Activated T-cell treated with anti-CD3 and anti-CD28 coated beads, Interleukin-2, amount 50 U/mL, for 72 hours (primary cell): ENCODE data around the gene CEACAM7. TPM values are rescaled to one million over a fixed set of nuclear protein-coding genes. Genes with fewer than 3 reads are reported as not detected.
"Not testable (repeated sequence)": the region's sequence is repeated elsewhere in the genome, so short reads cannot be mapped to it uniquely, and the experiment has no call there.

Source experiments
- ATAC-seq, 2 donors: fragments of 150-1000 bp; cut with Tn5 transposase; replicated peaks in 1 of 2; 2 replicates each; pipeline ENCODE4 v1.10.0; 2021; ENCODE audit warnings: moderate library complexity in 2 of 2, mild to moderate bottlenecking in 1 of 2
- DNase-seq, 2 donors: peaks; one replicate each; pipeline ENCODE4 v3.0.0; 2021 to 2022; ENCODE audit warnings: mixed read lengths in 1 of 2
- H3K27ac Mint-ChIP-seq: one replicate; pipeline ENCODE4 v1.8.0; 2022; ENCODE audit warnings: mild to moderate bottlenecking, moderate library complexity, mixed read lengths
- H3K27me3 Mint-ChIP-seq: one replicate; pipeline ENCODE4 v1.8.0; 2022; ENCODE audit warnings: low read depth, mixed read lengths
- H3K36me3 Mint-ChIP-seq, 2 donors: one replicate each; pipeline ENCODE4 v1.8.0; 2022; ENCODE audit warnings: mixed read lengths in 2 of 2, mild to moderate bottlenecking in 1 of 2; ENCODE audit not compliant: insufficient read depth in 2 of 2
- H3K4me1 Mint-ChIP-seq: one replicate; pipeline ENCODE4 v1.8.0; 2022; ENCODE audit warnings: low read depth, mixed read lengths
- H3K4me3 Mint-ChIP-seq, 2 donors: one replicate each; pipeline ENCODE4 v1.8.0; 2022; ENCODE audit warnings: mild to moderate bottlenecking in 2 of 2, mixed read lengths in 2 of 2, moderate library complexity in 2 of 2
- H3K9me3 Mint-ChIP-seq, 2 donors: one replicate each; pipeline ENCODE4 v1.8.0; 2022; ENCODE audit warnings: mixed read lengths in 2 of 2
- total RNA-seq, 2 donors: library from RNA; stranded (reverse); gene quantifications; one replicate each; pipeline ENCODE4 v1.2.3, GENCODE V29; 2022

CEACAM7 gene
- total RNA-seq, 2 donors from 2014 or later = not detected

DNA sequence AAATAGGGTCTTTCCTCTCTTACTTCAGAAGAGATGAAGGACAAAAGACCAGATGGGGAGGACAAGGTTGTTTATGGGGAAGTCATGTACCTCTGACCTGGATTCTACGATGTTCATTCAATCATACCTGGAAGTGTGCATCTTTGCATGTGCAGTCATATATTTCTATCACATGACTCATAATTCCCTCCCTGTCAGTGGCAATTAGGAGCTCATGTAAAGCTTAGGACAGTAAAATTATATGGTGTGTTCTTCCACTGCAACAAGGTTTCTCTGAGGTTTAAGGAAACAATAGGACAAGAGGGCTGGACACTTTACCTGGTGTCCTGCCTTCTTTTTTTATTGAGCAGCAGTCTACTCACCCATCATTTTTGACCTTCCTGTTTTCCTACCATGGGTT, 19.8 kb downstream of the CEACAM7 start:
- Mint-ChIP-seq H3K27ac (no peak overlapping the region), H3K27me3 (peaks cover 61% of the 10 kb centered on the region), H3K4me1 (no peaks in the 10 kb centered on the region), H3K9me3 (peaks cover 8 to 10% of the 10 kb centered on the region in 2 donors), H3K36me3 (peaks cover 3 to 16% of the 10 kb centered on the region in 2 donors), H3K4me3 (no peak overlapping the region)
- ATAC-seq = no peak
- DNase-seq = no peak

DNA sequence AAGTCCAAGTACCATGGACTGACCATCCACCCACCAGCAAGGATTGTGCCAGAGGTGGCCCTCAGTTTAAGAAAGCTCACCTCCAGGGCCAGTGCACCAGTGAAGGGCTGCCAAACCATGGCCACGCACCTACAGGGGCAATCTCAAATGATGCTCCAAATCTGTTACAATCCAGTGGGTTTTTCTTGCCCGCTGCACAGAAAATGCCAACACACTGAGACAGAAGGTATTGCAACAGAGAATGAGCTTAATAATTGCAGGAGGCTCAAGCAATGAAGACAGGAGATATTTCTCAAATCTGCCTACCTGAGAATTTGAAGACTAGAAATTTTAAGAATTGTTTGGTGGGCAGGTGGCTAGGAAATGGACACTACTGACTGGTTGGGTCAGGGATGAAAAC, 22.0 kb downstream of the CEACAM7 start:
- Mint-ChIP-seq H3K27me3 (peaks cover 58% of the 10 kb centered on the region), H3K4me1 (no peaks in the 10 kb centered on the region), H3K4me3 (no peak overlapping the region), H3K27ac (no peak overlapping the region), H3K36me3 (peaks cover 3 to 20% of the 10 kb centered on the region in 2 donors), H3K9me3 (peaks cover 10 to 13% of the 10 kb centered on the region in 2 donors)
- DNase-seq (no peak), ATAC-seq (no peak)

DNA sequence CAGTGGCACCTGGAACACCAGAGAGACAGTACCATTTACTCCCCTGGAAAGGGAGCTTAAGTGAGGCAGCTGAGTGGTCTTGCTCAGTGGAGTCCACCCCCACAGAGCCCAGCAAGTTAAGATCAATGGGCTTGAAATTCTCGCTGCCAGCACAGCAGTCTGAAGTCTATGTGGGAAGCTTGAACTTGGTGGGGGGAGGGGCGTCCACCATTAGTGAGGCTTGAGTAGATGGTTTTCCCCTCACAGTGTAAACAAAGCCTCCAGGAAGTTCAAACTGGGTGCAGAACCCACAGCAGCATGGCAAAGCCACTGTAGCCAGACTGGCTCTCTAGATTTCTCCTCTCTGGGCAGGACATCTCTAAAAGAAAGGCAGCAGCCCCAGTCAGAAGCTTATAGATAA, 30.9 kb downstream of the CEACAM7 start:
- peaks cover 0 to 6% of the 10 kb centered on the region in 2 donors for H3K36me3 Mint-ChIP-seq
- H3K27ac Mint-ChIP-seq = no peak overlapping the region
- ATAC-seq (no peak), DNase-seq (peak in 1 of 2 donors; percentile 13)
- H3K27me3 Mint-ChIP-seq = peaks cover 52% of the 10 kb centered on the region
- no peaks in the 10 kb centered on the region for H3K4me1 Mint-ChIP-seq
- no peak overlapping the region for H3K4me3 Mint-ChIP-seq
- H3K9me3 Mint-ChIP-seq = peaks cover 3 to 8% of the 10 kb centered on the region in 2 donors

DNA sequence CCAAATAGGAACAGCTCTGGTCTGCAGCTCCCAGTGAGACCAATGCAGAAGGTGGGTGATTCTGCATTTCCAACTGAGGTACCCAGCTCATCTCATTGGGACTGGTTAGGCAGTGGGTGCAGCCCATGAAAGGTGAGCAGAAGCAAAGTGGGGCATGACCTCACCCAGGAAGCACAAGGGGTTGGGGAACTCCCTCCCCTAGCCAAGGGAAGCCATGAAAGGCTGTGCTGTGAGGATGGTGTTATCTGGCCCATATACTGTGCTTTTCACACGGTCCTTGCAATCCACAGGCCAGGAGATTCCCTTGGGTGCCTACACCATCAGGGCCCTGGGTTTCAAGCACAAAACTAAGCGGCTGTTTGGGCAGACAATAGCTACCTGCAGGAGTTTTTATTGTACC, 31.3 kb downstream of the CEACAM7 start:
- not testable (repeated sequence) for H3K4me3 Mint-ChIP-seq, H3K9me3 Mint-ChIP-seq, H3K36me3 Mint-ChIP-seq, H3K27ac Mint-ChIP-seq, H3K4me1 Mint-ChIP-seq
- peaks cover 48% of the 10 kb centered on the region for H3K27me3 Mint-ChIP-seq
- DNase-seq (peak in 1 of 2 donors; percentile 16), ATAC-seq (peak in 1 of 2 donors; percentile 56)

DNA sequence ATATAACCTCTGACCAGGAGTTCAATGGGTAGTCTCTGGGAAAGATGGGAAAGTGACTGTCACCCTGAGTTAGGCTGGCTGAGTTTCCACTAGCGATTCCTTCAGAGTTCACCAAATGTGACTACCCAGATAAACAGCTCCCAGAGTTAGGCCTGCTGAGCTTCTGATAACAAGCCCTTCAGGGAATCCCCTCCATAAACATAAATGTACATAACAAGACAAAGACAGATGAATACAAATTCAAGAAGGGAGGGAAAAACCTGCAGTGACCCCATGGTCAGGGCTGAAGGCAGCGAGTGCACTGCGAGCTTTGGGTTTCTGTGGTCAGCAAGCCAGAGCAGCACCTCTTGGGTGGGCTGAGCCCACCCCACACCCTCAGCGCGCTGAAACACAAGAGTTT, 35.8 kb downstream of the CEACAM7 start:
- peaks cover 37% of the 10 kb centered on the region for H3K27me3 Mint-ChIP-seq
- ATAC-seq = no peak

DNA sequence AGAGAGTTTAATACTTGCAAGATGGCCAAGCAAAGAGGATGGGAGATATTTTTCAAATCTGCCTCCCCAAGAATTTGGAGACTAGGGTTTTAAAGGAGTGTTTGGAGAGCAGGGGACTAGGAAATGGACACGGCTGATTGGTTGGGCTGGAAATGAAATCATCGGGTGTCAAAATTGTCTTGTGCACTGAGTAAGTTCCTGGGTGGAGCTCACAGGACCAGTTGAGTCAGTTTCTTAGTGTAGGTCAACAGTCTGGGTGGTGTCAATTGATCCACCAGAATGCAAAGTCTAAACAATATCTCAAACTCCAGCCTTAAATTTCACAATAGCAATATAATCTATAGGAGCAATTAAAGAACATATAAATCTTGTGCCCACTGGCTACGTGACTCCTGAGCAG, 38.2 kb downstream of the CEACAM7 start:
- no peaks in the 10 kb centered on the region for H3K4me1 Mint-ChIP-seq
- H3K4me3 Mint-ChIP-seq = no peak overlapping the region
- H3K27me3 Mint-ChIP-seq = peaks cover 37% of the 10 kb centered on the region
- peaks cover 0 to 3% of the 10 kb centered on the region in 2 donors for H3K36me3 Mint-ChIP-seq
- peaks cover 1 to 3% of the 10 kb centered on the region in 2 donors for H3K9me3 Mint-ChIP-seq
- DNase-seq (no peak), ATAC-seq (no peak)
- no peak overlapping the region for H3K27ac Mint-ChIP-seq

More for the DNA sequence above, 35.8 kb downstream of the CEACAM7 start:
- DNase-seq = no peak
- Mint-ChIP-seq H3K9me3 (peaks cover 3% of the 10 kb centered on the region in 2 donors), H3K27ac (no peak overlapping the region), H3K4me1 (no peaks in the 10 kb centered on the region), H3K36me3 (peaks cover 0 to 3% of the 10 kb centered on the region in 2 donors), H3K4me3 (no peak overlapping the region)

DNA sequence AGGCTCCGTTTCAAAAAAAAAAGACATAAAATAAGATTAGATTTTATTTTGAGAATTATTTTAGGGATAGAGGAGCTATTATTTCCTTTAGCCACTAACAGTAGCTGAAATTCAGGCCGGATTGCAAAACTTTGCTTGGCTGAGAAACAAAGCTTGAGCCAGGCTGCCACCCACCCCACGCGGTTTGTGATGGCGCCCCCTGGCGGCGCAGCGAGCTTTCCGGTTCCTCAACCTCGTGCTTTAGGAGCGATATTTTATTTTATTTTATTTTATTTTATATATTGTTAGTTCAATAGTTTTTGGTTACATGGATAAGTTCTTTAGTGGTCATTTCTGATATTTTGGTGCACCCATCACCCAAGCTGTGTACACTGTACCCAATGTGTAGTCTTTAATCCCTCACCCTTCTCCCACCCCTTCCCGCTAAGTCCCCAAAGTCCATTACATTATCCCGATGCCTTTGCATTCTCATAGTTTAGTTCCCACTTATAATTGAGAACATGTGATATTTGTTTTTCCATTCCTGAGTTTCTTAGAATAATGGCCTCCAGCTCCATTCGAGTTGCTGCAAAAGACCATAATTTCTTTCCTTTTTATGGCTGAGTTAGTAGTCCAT, 41.4 kb downstream of the CEACAM7 start:
- ATAC-seq = no peak
- no peak overlapping the region for H3K4me3 Mint-ChIP-seq
- DNase-seq = peak; percentile 55 to 69
- H3K36me3 Mint-ChIP-seq = no peaks in the 10 kb centered on the region
- peaks cover 5% of the 10 kb centered on the region for H3K4me1 Mint-ChIP-seq
- H3K9me3 Mint-ChIP-seq = no peaks in the 10 kb centered on the region
- peaks cover 37% of the 10 kb centered on the region for H3K27me3 Mint-ChIP-seq
- H3K27ac Mint-ChIP-seq = no peak overlapping the region

DNA sequence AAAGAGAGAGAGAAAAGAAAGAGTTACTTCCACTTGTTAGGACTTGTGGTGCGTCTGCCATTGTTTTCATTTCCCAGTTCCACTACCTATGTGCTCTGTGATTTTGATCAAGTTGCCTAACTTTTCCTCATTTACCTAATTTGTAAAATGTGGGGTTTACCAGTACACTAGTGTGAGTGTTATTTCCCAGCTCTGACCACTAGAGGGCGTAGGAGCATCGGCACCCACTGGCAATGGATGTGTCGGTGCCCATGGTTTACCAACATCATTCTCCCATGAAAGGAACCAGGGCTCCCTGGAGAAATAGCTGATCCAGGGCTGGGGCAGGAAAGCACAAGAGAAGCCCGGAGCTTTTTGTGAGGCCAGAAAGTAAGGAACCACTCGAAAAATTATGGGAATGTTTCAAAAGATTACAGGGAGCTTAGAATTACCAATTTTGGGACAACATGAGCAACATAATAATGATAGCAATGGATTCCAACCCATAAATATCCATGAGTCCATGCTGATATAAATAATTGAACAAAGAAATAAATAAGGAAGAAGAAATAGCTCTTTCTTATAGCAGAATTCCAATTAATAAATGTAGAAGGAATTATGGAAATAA, 46.1 kb downstream of the CEACAM7 start:
- Mint-ChIP-seq H3K27me3 (peaks cover 8% of the 10 kb centered on the region), H3K4me3 (no peak overlapping the region), H3K36me3 (no peaks in the 10 kb centered on the region), H3K27ac (no peak overlapping the region), H3K9me3 (no peaks in the 10 kb centered on the region), H3K4me1 (peaks cover 11% of the 10 kb centered on the region)
- DNase-seq = peak; percentile 68 to 75
- peak; percentile 72 to 76 for ATAC-seq

DNA sequence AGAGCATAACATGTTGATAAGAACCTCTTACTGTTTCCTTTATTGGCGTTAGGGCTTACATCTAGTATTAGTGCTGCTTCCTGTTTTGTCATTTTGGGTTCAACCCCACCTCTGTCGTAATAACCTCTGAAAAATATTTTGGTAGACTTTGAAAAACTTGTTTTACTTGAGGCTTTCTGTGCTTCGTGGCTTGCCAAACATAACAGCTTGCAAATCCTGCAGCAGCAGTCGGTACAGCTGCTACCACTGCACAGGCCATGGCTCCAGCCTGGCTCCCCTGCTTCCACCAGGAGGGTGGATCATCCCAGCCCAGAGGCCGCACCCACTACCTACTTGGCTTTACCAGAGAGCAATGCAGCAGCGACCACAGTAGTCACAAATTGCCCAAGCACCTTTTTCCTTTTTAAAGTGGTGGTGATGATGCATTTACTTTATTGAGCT, 49.4 kb downstream of the CEACAM7 start:
- no peaks in the 10 kb centered on the region for H3K36me3 Mint-ChIP-seq
- peaks cover 0 to 3% of the 10 kb centered on the region in 2 donors for H3K9me3 Mint-ChIP-seq
- ATAC-seq (no peak), DNase-seq (no peak)
- no peak overlapping the region for H3K4me3 Mint-ChIP-seq
- H3K27me3 Mint-ChIP-seq = peaks cover 34% of the 10 kb centered on the region
- H3K27ac Mint-ChIP-seq = peak overlapping the region; percentile 35
- peaks cover 11% of the 10 kb centered on the region for H3K4me1 Mint-ChIP-seq

DNA sequence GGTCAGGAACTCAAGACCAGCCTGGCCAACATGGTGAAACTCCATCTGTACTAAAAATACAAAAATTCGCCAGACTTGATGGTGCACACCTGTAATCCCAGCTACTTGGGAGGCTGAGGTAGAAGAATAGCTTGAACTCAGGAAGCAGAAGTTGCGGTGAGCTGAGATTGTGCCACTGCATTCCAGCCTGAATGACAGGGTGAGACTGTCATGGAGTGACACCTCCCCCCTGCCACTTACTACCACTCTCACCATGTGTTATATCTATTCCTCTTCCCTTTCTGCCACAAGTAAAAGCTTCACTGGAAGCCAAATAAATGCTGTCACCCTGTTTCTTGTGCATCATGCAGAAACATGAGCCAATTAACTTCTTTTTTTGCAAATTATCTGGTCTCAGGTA, 50.6 kb downstream of the CEACAM7 start:
- Mint-ChIP-seq H3K4me3 (no peak overlapping the region), H3K27ac (no peak overlapping the region), H3K36me3 (no peaks in the 10 kb centered on the region), H3K4me1 (peaks cover 11% of the 10 kb centered on the region), H3K9me3 (peaks cover 0 to 3% of the 10 kb centered on the region in 2 donors), H3K27me3 (peaks cover 35% of the 10 kb centered on the region)
- DNase-seq (no peak), ATAC-seq (no peak)

DNA sequence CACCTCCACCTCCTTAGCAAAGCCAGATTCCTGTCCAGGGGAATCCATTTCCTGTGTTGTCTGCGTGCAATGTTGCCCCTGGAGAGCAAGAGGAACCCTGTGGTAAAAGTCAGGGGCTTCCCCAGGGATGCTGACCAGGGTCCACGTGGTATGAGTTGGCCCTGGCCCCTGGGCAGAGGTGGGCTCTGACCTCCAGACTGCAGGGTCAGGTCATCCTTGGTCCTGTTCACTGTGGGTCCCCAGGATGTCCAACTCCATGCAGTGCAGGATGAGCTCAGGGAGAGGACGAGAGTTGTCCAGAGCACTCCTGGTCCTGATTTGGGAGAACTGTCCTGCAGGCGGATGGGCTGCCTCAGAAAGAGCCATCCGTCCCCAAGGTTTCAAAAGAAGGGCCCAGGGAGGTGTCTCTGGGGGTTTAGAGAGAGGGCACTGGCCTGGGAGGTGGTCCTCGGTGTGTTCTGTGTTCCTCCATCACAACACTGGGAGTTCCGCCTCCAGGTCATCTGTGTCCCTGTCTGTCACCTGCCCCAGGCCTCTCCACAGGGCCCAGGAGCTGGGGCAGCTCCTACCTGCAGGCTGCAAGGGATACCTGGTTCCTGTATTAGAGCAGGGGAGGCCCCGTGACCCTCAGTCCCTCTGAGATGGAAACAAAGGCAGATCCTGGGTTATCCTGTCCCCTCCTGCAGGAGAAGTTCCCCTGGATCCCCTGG, 59.9 kb downstream of the CEACAM7 start:
- Mint-ChIP-seq H3K36me3 (peaks cover 0 to 5% of the 10 kb centered on the region in 2 donors), H3K27me3 (peaks cover 23% of the 10 kb centered on the region), H3K4me1 (no peaks in the 10 kb centered on the region), H3K27ac (no peak overlapping the region), H3K9me3 (peaks cover 0 to 1% of the 10 kb centered on the region in 2 donors), H3K4me3 (no peak overlapping the region)
- ATAC-seq = no peak
- DNase-seq = no peak

DNA sequence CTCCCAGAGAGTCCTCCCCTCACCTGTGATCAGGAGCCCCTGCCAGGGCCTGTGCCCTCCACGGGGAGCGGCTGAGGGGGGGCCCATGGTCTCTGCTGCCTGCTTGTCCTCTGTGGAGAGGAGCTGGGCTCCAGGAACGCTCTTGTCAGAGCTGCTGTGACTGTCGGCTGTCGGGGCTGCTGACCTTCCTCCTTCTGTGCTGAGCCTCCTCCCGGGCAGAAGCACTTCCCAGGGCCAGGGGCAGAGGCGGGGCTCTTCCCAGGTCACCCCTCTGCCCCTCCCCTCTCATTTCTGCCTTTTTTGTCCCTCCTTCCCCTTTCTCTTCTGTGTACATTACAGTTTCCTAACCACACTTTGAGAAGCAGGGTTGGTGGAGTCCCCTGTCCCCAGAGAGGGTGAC, 61.2 kb downstream of the CEACAM7 start, which contains the start of gene CEACAM4:
CEACAM4 (minus strand) TSS at position 198 of the 400 bp plus-strand sequence; CDS start at position 87, 111 bp downstream.
- Mint-ChIP-seq H3K9me3 (peaks cover 0 to 1% of the 10 kb centered on the region in 2 donors), H3K27me3 (peaks cover 23% of the 10 kb centered on the region), H3K4me3 (no peak within 1 kb of the TSS), H3K27ac (no peak within 1 kb of the TSS), H3K4me1 (no peaks in the 10 kb centered on the region), H3K36me3 (peaks cover 0 to 5% of the 10 kb centered on the region in 2 donors)
- ATAC-seq = no peak
- no peak for DNase-seq

DNA sequence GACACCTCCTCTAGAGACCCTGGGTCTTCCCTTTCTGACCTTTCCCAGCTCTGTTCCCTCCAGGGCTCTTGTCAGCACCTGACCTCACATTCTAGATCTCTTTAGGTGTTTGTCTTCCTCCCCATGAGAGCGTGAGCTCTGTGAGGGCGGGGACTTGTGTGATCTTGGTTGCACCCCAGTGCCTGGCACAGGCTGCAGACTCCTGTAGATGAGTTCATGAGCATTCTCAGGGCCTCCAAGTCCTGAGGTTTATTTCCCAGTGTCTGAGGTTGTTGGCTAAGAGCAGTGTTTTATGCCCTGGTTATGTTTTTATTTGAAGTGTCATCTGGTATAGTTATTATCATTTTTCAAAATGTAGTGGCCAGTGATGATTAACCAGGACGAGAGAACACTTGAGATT, 61.8 kb downstream of the CEACAM7 start:
- Mint-ChIP-seq H3K4me3 (no peak overlapping the region), H3K27me3 (peaks cover 23% of the 10 kb centered on the region), H3K4me1 (no peaks in the 10 kb centered on the region), H3K9me3 (peaks cover 0 to 1% of the 10 kb centered on the region in 2 donors), H3K36me3 (peaks cover 0 to 5% of the 10 kb centered on the region in 2 donors), H3K27ac (no peak overlapping the region)
- ATAC-seq (no peak), DNase-seq (no peak)
